OCI-LY3 (cell line): Measurements from ENCODE around the gene TRAF3IP3.

ENCODE experiments used
- EZH2phosphoT487 ChIP-seq: fragments of 200-600 bp; shearing (Covaris generic); IDR thresholded peaks from 2 replicates; pipeline ENCODE4 v1.6.1; 2018; ENCODE audit warnings: antibody characterized with exemption, mixed run types, low read depth
- TF ChIP-seq, protein P1 (sequence below): fragments of 200-600, 300-600 bp; sonication (generic); IDR thresholded peaks from 2 replicates; pipeline ENCODE4 v1.5.1; 2014; ENCODE audit warnings: antibody characterized with exemption, low read length, low read depth

- TF ChIP-seq, protein P1, sequence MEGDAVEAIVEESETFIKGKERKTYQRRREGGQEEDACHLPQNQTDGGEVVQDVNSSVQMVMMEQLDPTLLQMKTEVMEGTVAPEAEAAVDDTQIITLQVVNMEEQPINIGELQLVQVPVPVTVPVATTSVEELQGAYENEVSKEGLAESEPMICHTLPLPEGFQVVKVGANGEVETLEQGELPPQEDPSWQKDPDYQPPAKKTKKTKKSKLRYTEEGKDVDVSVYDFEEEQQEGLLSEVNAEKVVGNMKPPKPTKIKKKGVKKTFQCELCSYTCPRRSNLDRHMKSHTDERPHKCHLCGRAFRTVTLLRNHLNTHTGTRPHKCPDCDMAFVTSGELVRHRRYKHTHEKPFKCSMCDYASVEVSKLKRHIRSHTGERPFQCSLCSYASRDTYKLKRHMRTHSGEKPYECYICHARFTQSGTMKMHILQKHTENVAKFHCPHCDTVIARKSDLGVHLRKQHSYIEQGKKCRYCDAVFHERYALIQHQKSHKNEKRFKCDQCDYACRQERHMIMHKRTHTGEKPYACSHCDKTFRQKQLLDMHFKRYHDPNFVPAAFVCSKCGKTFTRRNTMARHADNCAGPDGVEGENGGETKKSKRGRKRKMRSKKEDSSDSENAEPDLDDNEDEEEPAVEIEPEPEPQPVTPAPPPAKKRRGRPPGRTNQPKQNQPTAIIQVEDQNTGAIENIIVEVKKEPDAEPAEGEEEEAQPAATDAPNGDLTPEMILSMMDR, result no peak
- TF ChIP-seq EZH2phosphoT487, result no peak
Observed at GRCh38 chr1:209831615-209832014, 75.8 kb downstream of the TRAF3IP3 start.
